A673 (cell line): ENCODE measurements around the gene ECM2.

Experiments
- EZH2 ChIP-seq: fragments of 200-600 bp; sonication (generic); IDR thresholded peaks from 2 replicates; pipeline ENCODE4 v1.6.1; 2017; ENCODE audit warnings: borderline replicate concordance, low read depth, mild to moderate bottlenecking, mixed read lengths, antibody characterized with exemption, low read length; ENCODE audit not compliant: poor library complexity, severe bottlenecking
- TF ChIP-seq, protein P1 (sequence below): fragments of 300-800, 200-600 bp; sonication (generic); conservative IDR thresholded peaks from 2 replicates; pipeline ENCODE4 v1.5.1; 2017; ENCODE audit warnings: low read depth, mild to moderate bottlenecking, antibody characterized with exemption, low read length, moderate library complexity, mixed read lengths

DNA sequence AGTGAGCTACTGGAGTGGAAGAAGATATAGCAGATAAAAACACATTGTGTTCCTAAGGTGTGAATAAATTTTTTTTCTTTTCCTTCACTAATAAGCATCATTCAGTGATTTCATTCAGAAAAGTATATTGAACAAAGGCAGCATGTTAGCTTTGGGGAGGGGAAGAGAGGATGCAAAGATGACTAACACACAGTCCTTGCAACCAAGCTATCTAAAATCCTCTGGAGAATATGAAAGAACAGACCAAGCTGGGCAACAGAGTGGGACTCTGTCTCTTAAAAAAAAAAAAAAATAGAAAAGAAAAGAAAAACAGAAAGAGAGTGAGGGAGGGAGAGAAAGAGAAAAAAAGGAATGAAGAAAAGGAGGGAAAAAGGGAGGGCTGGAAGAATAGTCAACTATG is 89.3 kb downstream of the ECM2 start:
- TF ChIP-seq, protein P1, sequence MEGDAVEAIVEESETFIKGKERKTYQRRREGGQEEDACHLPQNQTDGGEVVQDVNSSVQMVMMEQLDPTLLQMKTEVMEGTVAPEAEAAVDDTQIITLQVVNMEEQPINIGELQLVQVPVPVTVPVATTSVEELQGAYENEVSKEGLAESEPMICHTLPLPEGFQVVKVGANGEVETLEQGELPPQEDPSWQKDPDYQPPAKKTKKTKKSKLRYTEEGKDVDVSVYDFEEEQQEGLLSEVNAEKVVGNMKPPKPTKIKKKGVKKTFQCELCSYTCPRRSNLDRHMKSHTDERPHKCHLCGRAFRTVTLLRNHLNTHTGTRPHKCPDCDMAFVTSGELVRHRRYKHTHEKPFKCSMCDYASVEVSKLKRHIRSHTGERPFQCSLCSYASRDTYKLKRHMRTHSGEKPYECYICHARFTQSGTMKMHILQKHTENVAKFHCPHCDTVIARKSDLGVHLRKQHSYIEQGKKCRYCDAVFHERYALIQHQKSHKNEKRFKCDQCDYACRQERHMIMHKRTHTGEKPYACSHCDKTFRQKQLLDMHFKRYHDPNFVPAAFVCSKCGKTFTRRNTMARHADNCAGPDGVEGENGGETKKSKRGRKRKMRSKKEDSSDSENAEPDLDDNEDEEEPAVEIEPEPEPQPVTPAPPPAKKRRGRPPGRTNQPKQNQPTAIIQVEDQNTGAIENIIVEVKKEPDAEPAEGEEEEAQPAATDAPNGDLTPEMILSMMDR = no peak
- TF ChIP-seq EZH2 = no peak
